Cardiac fibroblast (primary cell): ENCODE results near the gene SPATA31A1.
"Not testable (repeated sequence)": the region's sequence is repeated elsewhere in the genome, so short reads cannot be mapped to it uniquely, and the experiment has no call there.

Experiments used
- DNase-seq, 2 donors: peaks; one replicate each; pipeline versions ENCODE4 v3.0.0 to v3.0.0-alpha.2; 2010; ENCODE audit warnings: low read depth in 2 of 2
- H3K4me3 ChIP-seq, 2 donors: replicated peaks in 1 of 2; 1 replicate in 1 of 2; 2 replicates in 1 of 2; pipeline ENCODE4 v1.5.1; 2011; ENCODE audit warnings: low read depth in 2 of 2, low read length in 2 of 2, mild to moderate bottlenecking in 2 of 2, moderate library complexity in 1 of 2

SPATA31A1 gene

DNA sequence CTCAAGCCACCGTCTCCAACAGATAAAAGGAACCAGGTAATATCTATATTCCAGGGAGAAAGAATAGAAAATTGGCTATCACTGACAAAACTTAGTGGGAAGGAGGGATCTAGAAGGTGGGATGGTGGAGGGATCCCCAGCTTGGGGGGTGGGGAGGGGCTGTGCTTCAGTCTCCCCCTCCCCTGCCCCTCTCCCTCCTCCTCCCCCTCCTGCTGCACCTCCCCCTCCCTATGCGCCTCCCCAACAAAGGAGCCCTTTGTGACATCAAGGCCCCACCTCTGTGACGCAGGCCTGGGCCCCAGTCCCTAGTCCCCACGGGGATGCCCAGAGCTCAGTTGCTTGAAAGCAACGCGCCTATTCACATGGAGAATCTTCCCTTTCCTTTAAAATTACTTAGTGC lies at the start of gene SPATA31A1:
SPATA31A1 (plus strand) TSS at position 301 of the 400 bp plus-strand sequence; CDS start at position 363, 62 bp downstream.
- H3K4me3 ChIP-seq, DNase-seq: not testable (repeated sequence)

DNA sequence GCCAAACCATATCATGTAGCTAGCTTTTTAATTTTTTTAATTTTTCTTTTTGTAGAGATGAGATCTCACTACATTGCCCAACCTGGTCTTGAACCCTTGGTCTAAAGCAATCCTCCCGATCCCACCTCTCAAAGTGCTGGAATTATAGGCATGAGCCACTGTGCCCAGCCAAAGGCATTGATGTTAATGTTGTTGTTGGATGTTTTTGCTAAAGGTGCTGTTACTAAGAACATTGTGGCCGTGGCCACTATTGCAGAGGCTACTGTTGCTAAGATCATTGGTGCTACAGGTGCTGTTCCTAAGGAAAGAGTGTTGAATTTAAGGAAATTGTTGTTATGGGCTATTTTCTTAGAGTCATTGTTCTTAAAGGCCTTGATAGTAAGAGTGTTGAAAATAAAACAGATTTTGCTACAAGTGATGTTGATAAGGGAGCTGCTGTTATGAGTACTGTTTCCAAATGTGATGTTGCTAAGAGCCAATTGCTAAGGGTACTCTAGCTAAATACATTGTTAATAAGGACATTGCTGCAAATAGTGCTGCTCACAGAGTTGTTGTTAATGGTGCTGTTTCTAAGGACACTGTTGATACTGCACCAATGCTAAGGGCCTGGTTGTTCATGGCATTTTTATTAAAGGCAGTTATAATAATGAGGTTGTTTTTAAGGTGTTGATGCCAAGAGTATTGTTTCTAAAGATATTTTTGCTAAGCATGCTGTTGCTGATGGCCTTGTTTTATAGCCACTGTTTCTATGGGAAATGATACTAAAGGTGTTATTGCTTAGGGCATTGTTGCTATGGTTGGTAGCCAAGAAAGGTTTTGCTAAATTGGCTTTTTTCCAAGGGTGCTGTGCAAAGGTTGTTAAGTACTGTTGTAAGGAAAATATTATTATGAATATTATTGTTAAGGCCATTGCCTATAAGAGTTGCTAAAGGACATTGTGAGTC lies 52.1 kb downstream of the SPATA31A1 start:
- not testable (repeated sequence) for H3K4me3 ChIP-seq, DNase-seq

DNA sequence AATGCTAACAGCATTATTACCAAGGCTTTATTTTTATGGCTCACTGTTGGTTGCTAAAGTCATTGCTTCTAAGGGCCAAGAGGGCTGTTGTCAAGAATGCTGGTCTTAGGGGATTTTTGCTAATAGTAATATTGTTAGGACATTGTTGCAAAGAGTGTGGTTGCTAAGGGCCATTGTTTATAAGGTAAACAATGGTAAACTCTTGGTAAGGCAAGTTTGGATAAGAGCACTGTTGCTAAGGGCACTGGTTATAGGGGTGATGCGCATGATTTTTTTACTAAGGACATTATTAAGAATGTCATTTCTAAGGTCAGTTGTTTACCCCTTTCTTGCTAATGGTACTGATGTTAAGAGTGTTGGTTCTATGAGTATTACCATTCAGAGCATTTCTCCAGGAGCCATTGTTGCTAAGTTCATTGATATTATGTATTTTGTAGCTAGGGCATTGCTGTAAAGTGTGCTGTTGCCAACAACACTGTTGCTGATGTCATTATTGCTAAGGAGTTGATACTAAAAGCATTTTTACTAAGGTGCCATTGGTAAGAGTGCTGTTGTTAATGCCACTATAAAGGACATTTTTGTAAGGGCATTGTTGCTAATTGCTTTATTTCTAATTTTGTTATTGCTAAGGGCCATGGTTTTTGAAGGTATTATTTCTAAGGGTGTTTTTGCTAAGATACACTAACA lies 55.9 kb downstream of the SPATA31A1 start:
- not testable (repeated sequence) for H3K4me3 ChIP-seq, DNase-seq
